Duodenal mucosa (tissue), 2 donors: ENCODE measurements around the gene ATG9A.

Source experiments
- H3K27ac ChIP-seq: one replicate; pipeline ENCODE4 v1.7.0; 2013; ENCODE audit warnings: low read depth, low read length
- H3K27me3 ChIP-seq, 2 donors: one replicate each; pipeline ENCODE4 v1.7.0; 2013; ENCODE audit warnings: low read length in 2 of 2, control low read depth in 1 of 2; ENCODE audit not compliant: insufficient read depth in 2 of 2, control insufficient read depth in 1 of 2
- H3K36me3 ChIP-seq, 2 donors: one replicate each; pipeline ENCODE4 v1.7.0; 2013; ENCODE audit warnings: low read length in 2 of 2, control low read depth in 1 of 2; ENCODE audit not compliant: insufficient read depth in 2 of 2, control insufficient read depth in 1 of 2
- H3K4me1 ChIP-seq, 2 donors: one replicate each; pipeline ENCODE4 v1.7.0; 2013; ENCODE audit warnings: low read length in 2 of 2, control low read depth in 1 of 2; ENCODE audit not compliant: insufficient read depth in 2 of 2, control insufficient read depth in 1 of 2
- H3K4me3 ChIP-seq, 2 donors: one replicate each; pipeline ENCODE4 v1.7.0; 2013; ENCODE audit warnings: low read length in 2 of 2, low read depth in 1 of 2
- H3K9ac ChIP-seq, 2 donors: one replicate each; pipeline ENCODE4 v1.7.0; 2013; ENCODE audit warnings: low read length in 2 of 2, low read depth in 1 of 2
- H3K9me3 ChIP-seq, 2 donors: one replicate each; pipeline ENCODE4 v1.7.0; 2013; ENCODE audit warnings: low read length in 2 of 2, control low read depth in 1 of 2; ENCODE audit not compliant: control insufficient read depth in 1 of 2

The ATG9A gene

GRCh38 chr2:219221957-219222518, 7.4 kb downstream of the ATG9A start:
- peaks cover 21 to 27% of the 10 kb centered on the region in 2 donors for H3K4me1 ChIP-seq
- no peak overlapping the region for H3K27ac ChIP-seq
- H3K27me3 ChIP-seq, result no peaks in the 10 kb centered on the region
- H3K9ac ChIP-seq, result no peak overlapping the region
- H3K9me3 ChIP-seq, result no peaks in the 10 kb centered on the region
- H3K36me3 ChIP-seq, result peaks cover 57 to 71% of the 10 kb centered on the region in 2 donors
- no peak overlapping the region for H3K4me3 ChIP-seq

GRCh38 chr2:219220652-219221402, 8.6 kb downstream of the ATG9A start:
- H3K4me3 ChIP-seq, result no peak overlapping the region
- no peaks in the 10 kb centered on the region for H3K9me3 ChIP-seq
- no peak overlapping the region for H3K27ac ChIP-seq
- no peak overlapping the region for H3K9ac ChIP-seq
- H3K4me1 ChIP-seq, result peaks cover 21 to 27% of the 10 kb centered on the region in 2 donors
- H3K27me3 ChIP-seq, result no peaks in the 10 kb centered on the region
- H3K36me3 ChIP-seq, result peaks cover 51 to 63% of the 10 kb centered on the region in 2 donors

- Histone ChIP-seq H3K9ac (no peak overlapping the region), H3K4me3 (peak overlapping the region in 1 of 2 donors; percentile 75), H3K27me3 (no peaks in the 10 kb centered on the region), H3K9me3 (no peaks in the 10 kb centered on the region), H3K27ac (no peak overlapping the region), H3K36me3 (peaks cover 45 to 55% of the 10 kb centered on the region in 2 donors), H3K4me1 (peaks cover 21 to 27% of the 10 kb centered on the region in 2 donors)
Observed at GRCh38 chr2:219219784-219220532, 9.5 kb downstream of the ATG9A start.

GRCh38 chr2:219218732-219219701, 10.4 kb downstream of the ATG9A start, which contains the start of gene ABCB6:
ABCB6 (minus strand) TSS chr2:219218958; CDS start chr2:219218673, 285 bp downstream.
- Histone ChIP-seq H3K36me3 (peaks cover 45 to 55% of the 10 kb centered on the region in 2 donors), H3K4me1 (peaks cover 21 to 27% of the 10 kb centered on the region in 2 donors), H3K4me3 (peak within 1 kb of the TSS; percentile 75 to 78)

GRCh38 chr2:219218217-219218731, 11.2 kb downstream of the ATG9A start:
- H3K9ac ChIP-seq, result peak overlapping the region; percentile 45
- no peaks in the 10 kb centered on the region for H3K9me3 ChIP-seq
- H3K4me3 ChIP-seq, result peak overlapping the region; percentile 75 to 78
- peaks cover 37 to 55% of the 10 kb centered on the region in 2 donors for H3K36me3 ChIP-seq
- H3K27ac ChIP-seq, result peak overlapping the region; percentile 74
- peaks cover 21 to 27% of the 10 kb centered on the region in 2 donors for H3K4me1 ChIP-seq
- no peaks in the 10 kb centered on the region for H3K27me3 ChIP-seq

More at GRCh38 chr2:219218732-219219701, 10.4 kb downstream of the ATG9A start, which contains the start of gene ABCB6:
- H3K27ac ChIP-seq, result peak within 1 kb of the TSS; percentile 74
- H3K27me3 ChIP-seq, result no peaks in the 10 kb centered on the region
- H3K9me3 ChIP-seq, result no peaks in the 10 kb centered on the region
- H3K9ac ChIP-seq, result peak within 1 kb of the TSS; percentile 45

- Histone ChIP-seq H3K27ac (no peak overlapping the region), H3K4me3 (no peak overlapping the region), H3K9me3 (no peaks in the 10 kb centered on the region), H3K9ac (no peak overlapping the region), H3K36me3 (peaks cover 24 to 48% of the 10 kb centered on the region in 2 donors), H3K27me3 (no peaks in the 10 kb centered on the region), H3K4me1 (peaks cover 21 to 27% of the 10 kb centered on the region in 2 donors)
Observed at GRCh38 chr2:219216535-219216915, 12.9 kb downstream of the ATG9A start.

GRCh38 chr2:219215871-219216534, 13.4 kb downstream of the ATG9A start:
- H3K27me3 ChIP-seq, result no peaks in the 10 kb centered on the region
- peaks cover 21 to 42% of the 10 kb centered on the region in 2 donors for H3K36me3 ChIP-seq
- H3K27ac ChIP-seq, result no peak overlapping the region
- H3K4me1 ChIP-seq, result peaks cover 21 to 27% of the 10 kb centered on the region in 2 donors
- no peak overlapping the region for H3K9ac ChIP-seq
- H3K9me3 ChIP-seq, result no peaks in the 10 kb centered on the region
- H3K4me3 ChIP-seq, result no peak overlapping the region

- peaks cover 17 to 24% of the 10 kb centered on the region in 2 donors for H3K4me1 ChIP-seq
- H3K9me3 ChIP-seq, result no peaks in the 10 kb centered on the region
- H3K9ac ChIP-seq, result no peak overlapping the region
- no peak overlapping the region for H3K27ac ChIP-seq
- peaks cover 9 to 37% of the 10 kb centered on the region in 2 donors for H3K36me3 ChIP-seq
- no peak overlapping the region for H3K4me3 ChIP-seq
- H3K27me3 ChIP-seq, result no peaks in the 10 kb centered on the region
Observed at GRCh38 chr2:219214786-219215185, 14.7 kb downstream of the ATG9A start.

GRCh38 chr2:219214141-219214540, 15.3 kb downstream of the ATG9A start:
- Histone ChIP-seq H3K36me3 (peaks cover 9 to 39% of the 10 kb centered on the region in 2 donors), H3K4me1 (peaks cover 11 to 18% of the 10 kb centered on the region in 2 donors), H3K9me3 (no peaks in the 10 kb centered on the region)

More at GRCh38 chr2:219214141-219214540, 15.3 kb downstream of the ATG9A start:
- H3K9ac ChIP-seq, result no peak overlapping the region
- H3K4me3 ChIP-seq, result no peak overlapping the region
- no peak overlapping the region for H3K27ac ChIP-seq
- H3K27me3 ChIP-seq, result no peaks in the 10 kb centered on the region
